Measurements from ENCODE around the gene BRICD5.
"Not testable (repeated sequence)": the region's sequence is repeated elsewhere in the genome, so short reads cannot be mapped to it uniquely, and the experiment has no call there.

The BRICD5 gene

DNA sequence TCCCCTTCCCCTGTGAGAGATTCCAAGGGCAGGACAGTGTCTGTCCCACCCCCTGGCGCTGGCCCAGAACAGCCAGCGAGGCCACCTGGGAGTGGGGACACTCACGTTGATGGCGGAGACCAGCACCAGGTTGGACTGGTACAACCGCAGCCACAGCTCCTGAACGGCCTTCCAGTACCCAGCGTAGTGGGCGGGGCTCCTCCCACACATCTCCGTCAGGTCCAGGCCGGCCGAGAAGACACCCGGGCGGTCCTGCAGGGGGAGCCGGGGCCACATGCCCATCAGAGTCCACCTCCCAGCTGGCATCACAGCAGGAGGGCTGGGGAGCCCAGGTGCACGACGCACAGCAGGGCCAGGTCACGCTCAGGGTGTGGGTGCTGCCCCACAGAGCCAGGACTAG lies 33.6 kb upstream of the BRICD5 start:
- Histone ChIP-seq H3K9me3 (ENCODE audit: severe bottlenecking) (no peaks in the 10 kb centered on the region), H3K4me3 (ENCODE audit: low read depth, low read length) (no peak overlapping the region), H3K36me3 (peaks cover 93% of the 10 kb centered on the region), H3K27me3 (ENCODE audit: insufficient read depth, low read depth, severe bottlenecking) (no peaks in the 10 kb centered on the region), H3K27ac (peak overlapping the region; percentile 28)
- peak; percentile 65 for DNase-seq
- TF ChIP-seq, protein P1, sequence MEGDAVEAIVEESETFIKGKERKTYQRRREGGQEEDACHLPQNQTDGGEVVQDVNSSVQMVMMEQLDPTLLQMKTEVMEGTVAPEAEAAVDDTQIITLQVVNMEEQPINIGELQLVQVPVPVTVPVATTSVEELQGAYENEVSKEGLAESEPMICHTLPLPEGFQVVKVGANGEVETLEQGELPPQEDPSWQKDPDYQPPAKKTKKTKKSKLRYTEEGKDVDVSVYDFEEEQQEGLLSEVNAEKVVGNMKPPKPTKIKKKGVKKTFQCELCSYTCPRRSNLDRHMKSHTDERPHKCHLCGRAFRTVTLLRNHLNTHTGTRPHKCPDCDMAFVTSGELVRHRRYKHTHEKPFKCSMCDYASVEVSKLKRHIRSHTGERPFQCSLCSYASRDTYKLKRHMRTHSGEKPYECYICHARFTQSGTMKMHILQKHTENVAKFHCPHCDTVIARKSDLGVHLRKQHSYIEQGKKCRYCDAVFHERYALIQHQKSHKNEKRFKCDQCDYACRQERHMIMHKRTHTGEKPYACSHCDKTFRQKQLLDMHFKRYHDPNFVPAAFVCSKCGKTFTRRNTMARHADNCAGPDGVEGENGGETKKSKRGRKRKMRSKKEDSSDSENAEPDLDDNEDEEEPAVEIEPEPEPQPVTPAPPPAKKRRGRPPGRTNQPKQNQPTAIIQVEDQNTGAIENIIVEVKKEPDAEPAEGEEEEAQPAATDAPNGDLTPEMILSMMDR (IDR thresholded peaks at IDR 0.05; ENCODE audit: low read depth, low read length) = peak; percentile 39; the same call in 1 of the 2 replicates

DNA sequence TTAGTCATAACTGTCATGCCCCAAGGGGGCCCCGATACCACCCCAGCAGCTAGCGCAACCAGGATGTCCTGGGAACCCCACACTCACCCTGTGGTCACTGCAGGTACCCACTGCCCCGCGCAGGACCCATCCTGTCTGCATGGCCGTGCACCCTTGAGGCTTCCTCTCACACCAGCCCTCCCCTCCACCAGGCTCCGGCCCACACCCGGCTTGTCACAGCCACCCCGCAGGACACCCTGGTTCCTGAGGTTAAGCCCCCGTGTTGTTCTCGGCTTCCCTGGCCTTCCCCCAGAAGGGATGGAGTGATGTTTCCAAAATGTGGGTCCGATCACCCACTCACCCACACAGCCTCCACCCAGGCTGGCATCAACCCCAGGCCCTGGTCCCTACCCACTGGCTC lies 33.1 kb upstream of the BRICD5 start:
- no peak overlapping the region for H3K27ac ChIP-seq
- no peaks in the 10 kb centered on the region for H3K9me3 ChIP-seq (ENCODE audit: severe bottlenecking)
- TF ChIP-seq, protein P1 (IDR thresholded peaks at IDR 0.05; ENCODE audit: low read depth, low read length) = no peak
- H3K36me3 ChIP-seq = peaks cover 91% of the 10 kb centered on the region
- no peaks in the 10 kb centered on the region for H3K27me3 ChIP-seq (ENCODE audit: insufficient read depth, low read depth, severe bottlenecking)
- no peak for DNase-seq
- H3K4me3 ChIP-seq (ENCODE audit: low read depth, low read length) = no peak overlapping the region

DNA sequence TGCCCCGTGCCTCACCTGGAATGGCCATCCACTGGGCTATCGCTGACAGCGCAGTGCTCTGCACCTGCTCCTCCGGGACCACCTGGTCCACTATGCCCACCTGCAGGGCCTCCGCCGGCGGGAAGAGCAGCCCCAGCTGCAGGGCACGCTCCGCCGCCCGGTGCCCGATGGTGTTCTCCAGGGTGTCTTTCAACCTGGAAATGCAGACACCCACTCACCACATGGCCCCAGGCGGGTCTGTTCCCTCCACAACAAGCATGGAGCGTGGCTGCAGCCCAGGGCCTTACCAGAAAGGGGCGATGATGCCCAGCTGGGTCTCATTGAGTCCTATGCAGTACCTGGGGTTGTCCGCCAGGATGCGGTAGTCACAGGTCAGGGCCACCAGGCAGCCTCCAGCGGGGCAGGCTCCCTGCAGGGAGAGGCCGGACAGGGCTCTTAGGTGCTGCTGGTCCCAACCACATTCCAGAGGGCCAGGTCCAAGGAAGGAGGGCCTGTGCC lies 32.4 kb upstream of the BRICD5 start:
- H3K4me3 ChIP-seq (ENCODE audit: low read depth, low read length) = no peak overlapping the region
- no peaks in the 10 kb centered on the region for H3K9me3 ChIP-seq (ENCODE audit: severe bottlenecking)
- H3K27me3 ChIP-seq (ENCODE audit: insufficient read depth, low read depth, severe bottlenecking) = no peaks in the 10 kb centered on the region
- no peak for DNase-seq
- H3K36me3 ChIP-seq = peaks cover 93% of the 10 kb centered on the region
- TF ChIP-seq, protein P1 (IDR thresholded peaks at IDR 0.05; ENCODE audit: low read depth, low read length) = peak; percentile 31; the same call in 1 of the 2 replicates
- no peak overlapping the region for H3K27ac ChIP-seq

GRCh38 chr16:2242598-2242997 lies 31.9 kb upstream of the BRICD5 start:
- Histone ChIP-seq H3K27ac (peak overlapping the region; percentile 36; the same call in 1 of the 2 replicates), H3K4me3 (ENCODE audit: low read depth, low read length) (no peak overlapping the region), H3K27me3 (ENCODE audit: insufficient read depth, low read depth, severe bottlenecking) (no peaks in the 10 kb centered on the region), H3K9me3 (ENCODE audit: severe bottlenecking) (no peaks in the 10 kb centered on the region), H3K36me3 (peaks cover 98% of the 10 kb centered on the region)
- TF ChIP-seq, protein P1 (IDR thresholded peaks at IDR 0.05; ENCODE audit: low read depth, low read length) = no peak
- no peak for DNase-seq

GRCh38 chr16:2240331-2240730 lies 29.7 kb upstream of the BRICD5 start:
- DNase-seq; H3K4me3 ChIP-seq (ENCODE audit: low read depth, low read length); H3K27ac ChIP-seq; H3K9me3 ChIP-seq (ENCODE audit: severe bottlenecking); H3K27me3 ChIP-seq (ENCODE audit: insufficient read depth, low read depth, severe bottlenecking): not testable (repeated sequence)
- peaks cover 97% of the 10 kb centered on the region for H3K36me3 ChIP-seq

DNA sequence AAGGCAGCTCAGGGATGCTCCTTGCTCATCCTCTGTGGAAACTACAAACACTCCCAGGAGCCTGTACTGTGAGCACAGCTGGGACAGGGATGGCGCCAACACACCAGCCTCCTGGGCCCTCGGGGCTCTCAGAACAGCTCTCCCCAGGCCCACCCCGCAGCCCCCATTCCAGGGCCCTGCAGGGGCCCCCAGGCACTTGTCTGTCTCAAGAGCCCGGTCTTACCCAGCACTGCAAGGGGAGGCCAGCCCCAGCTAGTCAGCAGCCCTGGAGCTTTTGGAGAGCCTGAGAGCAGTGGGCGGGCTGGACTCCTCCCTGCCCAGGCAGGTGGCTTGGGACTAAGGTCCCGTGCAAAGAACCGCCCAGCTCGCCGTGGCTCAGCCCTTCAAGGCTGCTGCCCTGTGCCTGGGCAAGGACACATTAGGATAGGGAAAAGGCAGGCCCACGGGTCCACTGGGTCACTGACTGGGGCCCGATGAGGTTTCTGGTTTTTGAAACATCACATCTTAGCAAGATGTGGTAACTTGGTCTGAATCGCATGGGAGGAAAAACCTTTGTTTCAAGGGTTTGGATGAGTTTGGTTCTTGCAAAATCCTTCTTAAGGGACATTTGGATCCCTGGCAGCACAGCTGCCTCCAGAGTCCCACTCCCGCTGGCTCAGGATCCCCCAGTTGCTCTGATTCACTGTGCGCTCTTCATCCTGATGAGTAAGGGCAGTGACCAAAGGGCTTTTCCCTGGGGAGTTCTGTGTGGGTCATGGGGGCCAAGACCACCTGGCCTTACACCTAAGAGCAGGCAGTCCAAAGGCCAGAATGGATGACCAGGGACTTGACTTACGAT lies 28.4 kb upstream of the BRICD5 start:
- no peaks in the 10 kb centered on the region for H3K27me3 ChIP-seq (ENCODE audit: insufficient read depth, low read depth, severe bottlenecking)
- no peaks in the 10 kb centered on the region for H3K9me3 ChIP-seq (ENCODE audit: severe bottlenecking)
- H3K36me3 ChIP-seq = peaks cover 95% of the 10 kb centered on the region
- TF ChIP-seq, protein P1 (IDR thresholded peaks at IDR 0.05; ENCODE audit: low read depth, low read length) = no peak
- no peak for DNase-seq
- no peak overlapping the region for H3K4me3 ChIP-seq (ENCODE audit: low read depth, low read length)
- H3K27ac ChIP-seq = peak overlapping the region; percentile 25
